ENCODE data around the gene RHBDF1.

DNA sequence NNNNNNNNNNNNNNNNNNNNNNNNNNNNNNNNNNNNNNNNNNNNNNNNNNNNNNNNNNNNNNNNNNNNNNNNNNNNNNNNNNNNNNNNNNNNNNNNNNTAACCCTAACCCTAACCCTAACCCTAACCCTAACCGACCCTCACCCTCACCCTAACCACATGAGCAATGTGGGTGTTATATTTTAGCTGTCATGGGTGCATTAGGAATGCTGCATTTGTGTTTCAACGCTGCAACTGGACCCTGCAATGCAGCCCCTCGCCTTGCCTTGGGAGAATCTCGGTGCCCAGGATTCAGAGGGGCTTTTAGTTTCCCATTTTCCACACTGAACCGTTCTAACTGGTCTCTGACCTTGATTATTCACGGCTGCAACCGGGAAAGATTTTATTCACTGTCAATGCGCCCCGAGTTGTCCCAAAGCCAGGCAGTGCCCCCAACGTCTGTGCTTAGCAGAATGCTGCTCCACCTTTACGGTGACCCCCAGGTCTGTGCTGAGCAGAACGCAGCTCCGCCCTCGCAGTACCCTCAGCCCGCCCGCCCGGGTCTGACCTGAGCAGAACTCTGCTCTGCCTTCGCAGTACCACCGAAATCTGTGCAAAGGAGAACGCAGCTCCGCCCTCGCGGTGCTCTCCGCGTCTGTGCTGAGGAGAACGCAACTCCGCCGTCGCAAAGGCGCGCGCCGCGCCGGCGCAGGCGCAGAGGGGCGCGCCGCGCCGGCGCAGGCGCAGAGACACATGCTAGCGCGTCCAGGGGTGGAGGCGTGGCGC is 62.3 kb downstream of the RHBDF1 start:
- TF ChIP-seq, protein P1, sequence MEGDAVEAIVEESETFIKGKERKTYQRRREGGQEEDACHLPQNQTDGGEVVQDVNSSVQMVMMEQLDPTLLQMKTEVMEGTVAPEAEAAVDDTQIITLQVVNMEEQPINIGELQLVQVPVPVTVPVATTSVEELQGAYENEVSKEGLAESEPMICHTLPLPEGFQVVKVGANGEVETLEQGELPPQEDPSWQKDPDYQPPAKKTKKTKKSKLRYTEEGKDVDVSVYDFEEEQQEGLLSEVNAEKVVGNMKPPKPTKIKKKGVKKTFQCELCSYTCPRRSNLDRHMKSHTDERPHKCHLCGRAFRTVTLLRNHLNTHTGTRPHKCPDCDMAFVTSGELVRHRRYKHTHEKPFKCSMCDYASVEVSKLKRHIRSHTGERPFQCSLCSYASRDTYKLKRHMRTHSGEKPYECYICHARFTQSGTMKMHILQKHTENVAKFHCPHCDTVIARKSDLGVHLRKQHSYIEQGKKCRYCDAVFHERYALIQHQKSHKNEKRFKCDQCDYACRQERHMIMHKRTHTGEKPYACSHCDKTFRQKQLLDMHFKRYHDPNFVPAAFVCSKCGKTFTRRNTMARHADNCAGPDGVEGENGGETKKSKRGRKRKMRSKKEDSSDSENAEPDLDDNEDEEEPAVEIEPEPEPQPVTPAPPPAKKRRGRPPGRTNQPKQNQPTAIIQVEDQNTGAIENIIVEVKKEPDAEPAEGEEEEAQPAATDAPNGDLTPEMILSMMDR (IDR thresholded peaks at IDR 0.05): no peak
- TF ChIP-seq POLR2A (IDR thresholded peaks at IDR 0.05): no peak
